NCI-H146 (cell line): ENCODE data around the gene TNFAIP8L1.

ENCODE experiments used
- DNase-seq: peaks from one replicate; lab custom pipeline; 2025; lab: John Stamatoyannopoulos, UW

TNFAIP8L1 gene

DNA sequence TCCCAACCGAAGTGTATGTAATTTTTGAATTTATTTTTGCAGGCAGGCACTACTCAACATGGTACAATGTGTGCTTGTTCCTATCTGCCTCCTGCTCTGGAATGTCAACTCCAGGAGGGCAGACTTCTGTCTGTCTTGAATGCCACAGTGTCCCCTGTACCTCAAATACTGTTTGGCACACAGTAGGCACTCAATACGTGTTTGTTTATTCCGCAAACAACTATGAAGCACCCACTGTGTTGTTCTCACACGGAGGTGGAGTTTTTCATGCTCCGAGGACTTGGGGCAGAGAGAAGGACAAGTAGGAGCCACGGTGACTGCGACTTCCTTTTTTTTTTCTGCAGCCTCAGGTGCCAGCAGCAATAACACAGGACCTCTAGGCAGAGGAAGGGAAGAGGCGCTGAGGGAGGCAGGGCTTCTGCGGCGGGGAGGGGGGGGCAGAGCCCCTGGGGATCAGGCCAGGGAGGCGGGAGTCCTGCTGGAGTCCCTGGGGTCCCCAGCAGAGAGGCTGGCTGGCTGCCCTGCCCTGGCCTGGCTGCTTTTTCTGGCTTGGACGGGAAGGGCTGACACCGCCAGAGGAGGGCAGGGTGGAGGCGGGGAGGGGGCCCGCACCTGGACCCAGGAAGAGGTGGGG lies 29.3 kb upstream of the TNFAIP8L1 start:
- peak; percentile 14 for DNase-seq

DNA sequence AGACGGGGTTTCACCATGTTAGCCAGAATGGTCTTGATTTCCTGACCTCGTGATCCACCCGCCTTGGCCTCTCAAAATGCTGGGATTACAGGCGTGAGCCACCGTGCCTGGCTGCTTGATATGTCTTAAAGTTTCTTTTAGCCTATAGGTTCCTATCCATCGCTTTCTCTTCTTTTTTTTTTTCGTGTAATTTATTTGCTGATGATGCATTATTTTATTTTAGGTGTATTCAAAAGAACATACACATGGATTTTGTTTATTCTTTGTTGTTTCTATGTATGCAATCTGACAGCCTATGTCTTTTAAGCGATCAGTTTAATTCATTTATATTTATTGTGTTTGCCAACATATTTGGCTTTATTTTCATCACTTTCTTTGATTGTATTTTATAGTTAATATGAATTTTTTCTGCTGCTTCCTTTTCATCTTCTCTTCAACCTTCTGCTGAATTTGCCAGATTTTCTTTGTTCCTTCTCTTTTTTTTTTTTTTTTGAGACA lies 26.0 kb upstream of the TNFAIP8L1 start:
- DNase-seq: no peak

DNA sequence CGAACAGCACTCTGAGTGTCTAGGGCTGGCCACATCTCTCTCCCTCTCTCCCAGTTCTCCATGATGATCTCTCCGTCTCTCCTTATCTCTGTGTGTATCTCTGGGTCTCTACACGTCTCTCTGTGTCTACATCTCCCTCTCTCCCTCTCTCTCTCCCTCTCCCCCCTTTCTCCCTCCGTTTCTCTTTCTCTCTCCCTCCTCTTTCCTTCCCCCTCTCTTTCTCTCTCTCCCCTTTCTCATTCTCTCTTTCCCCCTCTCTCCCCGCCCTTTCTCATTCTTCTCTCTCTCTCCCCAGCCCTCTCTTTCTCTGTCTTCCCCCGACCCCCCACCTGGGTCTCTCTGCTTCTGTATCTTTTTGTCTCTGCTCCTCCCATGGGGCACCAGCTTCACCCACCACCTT lies 21.3 kb upstream of the TNFAIP8L1 start:
- DNase-seq: no peak

DNA sequence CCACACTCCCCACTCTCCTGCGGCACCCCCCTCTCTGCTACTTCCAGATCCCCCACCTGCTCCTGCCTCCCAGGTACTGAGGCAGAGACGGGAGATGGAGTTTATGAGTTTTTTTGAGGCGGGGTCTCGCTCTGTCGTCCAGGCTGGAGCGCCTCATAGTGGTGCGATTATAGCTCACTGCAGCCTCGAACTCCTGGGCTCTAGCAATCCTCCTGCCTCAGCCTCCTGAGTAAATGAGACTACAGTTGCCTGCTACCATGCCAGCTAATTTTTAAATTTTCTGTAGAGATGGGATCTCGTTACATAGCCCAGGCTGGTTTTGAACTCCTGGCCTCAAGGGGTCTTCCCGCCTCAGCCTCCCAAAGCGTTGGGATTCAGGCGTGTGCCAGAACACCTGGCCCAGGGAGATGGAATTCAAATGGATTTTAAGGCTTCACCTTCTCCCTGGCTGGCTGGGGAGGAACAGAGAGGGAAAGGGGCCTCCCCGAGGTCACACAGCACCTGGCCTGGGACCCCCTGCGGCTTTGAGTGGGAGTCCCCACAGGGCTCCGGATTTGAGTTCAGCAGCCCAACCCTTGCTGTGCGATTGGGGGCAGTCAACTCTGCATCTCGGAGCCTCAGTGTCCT lies 19.5 kb upstream of the TNFAIP8L1 start:
- DNase-seq: no peak

DNA sequence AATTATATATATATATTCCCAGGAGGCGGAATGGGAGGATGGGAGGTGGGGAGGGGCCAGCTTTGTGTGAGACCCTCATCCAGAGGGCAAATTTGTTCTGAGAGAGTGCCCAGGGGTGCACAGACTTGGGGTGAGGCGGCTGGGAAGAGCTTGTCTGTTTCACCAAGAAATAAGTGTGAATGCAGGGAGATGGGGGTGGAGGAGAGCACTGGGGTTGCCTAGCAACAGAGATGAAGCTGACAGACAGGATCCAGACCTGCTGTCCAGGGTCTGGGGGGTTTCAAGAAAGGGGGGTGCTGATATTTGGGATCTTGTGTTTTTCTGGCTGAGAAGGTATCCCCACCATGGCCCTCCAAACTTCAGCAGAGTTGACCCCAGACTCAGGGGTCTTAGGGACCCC lies 18.6 kb upstream of the TNFAIP8L1 start:
- DNase-seq: no peak

DNA sequence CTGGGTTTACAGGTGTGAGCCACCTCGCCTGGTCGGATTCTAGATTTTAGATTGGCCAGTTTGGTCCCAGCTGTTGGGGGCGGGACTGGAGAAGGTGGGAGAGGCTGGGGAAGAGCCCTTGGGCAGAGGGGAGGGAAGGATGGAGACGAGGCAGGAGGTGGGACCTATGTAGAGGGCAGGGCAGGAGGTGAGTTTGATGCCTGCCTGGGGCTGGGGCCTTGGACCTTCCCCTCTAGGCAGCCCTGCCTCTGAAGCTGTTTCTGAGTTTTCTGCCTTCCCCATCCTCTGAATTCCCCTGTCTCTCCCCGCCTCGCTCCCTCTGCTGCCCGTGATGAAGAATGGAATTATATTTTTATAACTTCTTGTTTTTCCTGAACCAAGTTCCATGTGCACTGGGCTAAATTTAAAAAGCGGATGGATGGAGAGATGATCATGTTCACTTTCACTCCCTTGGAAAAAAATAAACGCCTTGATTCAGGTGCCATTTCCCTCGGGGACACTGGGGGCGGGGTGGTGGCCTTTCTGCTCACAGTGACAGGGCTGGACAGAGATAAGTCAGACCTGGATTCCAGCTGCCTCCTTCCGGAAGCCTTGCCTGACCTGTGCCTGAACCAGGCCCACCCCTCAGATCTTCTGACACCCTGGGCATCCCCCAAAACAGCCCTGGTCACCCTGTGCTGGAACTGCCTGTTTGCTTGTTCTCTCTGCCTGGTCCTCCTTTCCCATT lies 16.5 kb upstream of the TNFAIP8L1 start:
- no peak for DNase-seq

DNA sequence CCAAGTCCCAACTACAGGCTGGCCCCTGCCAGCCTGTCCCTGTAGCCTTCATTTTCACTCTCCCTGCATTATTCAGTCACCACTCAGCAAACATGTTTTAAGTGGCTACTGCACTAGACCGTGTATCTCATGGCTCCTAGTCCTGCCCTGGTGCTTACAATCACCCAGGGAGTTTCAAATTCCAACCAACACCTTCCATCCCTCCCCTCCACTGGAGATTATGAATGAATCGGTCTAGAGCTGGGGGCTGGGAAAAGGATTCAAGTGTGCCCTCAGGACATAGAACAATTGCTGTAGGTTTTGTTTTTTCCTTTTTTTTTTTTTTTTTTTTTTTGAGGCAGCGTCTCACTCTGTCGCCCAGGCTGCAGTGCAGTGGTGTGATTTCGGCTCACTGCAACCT lies 15.0 kb upstream of the TNFAIP8L1 start:
- no peak for DNase-seq

DNA sequence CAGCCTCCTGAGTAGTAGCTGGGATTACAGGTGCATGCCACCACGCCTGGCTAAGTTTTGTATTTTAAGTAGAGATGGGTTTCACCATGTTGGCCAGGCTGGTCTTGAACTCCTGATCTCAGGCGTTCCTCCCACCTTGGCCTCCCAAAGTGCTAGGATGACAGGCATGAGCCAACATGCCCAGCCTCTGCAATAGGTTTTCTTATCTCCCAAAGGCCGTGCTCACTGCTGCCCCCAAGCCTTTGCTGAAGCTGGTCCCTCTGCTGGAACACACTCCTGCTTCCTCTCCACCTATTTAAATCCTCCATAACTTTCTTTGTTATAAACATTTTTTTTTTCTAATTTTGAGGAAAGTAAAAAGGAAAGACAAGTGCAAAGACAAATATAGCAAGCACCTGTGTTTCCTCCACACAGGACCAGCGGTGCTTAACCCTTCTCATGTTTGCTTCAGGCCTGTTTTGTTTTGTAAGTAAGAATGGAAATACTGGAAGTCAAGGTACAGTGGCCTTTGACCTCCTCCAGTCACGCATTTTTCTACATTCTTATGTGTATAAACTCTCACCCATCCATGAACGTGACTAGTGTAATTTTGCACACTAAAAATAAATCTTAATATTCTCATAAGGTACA lies 14.5 kb upstream of the TNFAIP8L1 start:
- peak; percentile 10 for DNase-seq

DNA sequence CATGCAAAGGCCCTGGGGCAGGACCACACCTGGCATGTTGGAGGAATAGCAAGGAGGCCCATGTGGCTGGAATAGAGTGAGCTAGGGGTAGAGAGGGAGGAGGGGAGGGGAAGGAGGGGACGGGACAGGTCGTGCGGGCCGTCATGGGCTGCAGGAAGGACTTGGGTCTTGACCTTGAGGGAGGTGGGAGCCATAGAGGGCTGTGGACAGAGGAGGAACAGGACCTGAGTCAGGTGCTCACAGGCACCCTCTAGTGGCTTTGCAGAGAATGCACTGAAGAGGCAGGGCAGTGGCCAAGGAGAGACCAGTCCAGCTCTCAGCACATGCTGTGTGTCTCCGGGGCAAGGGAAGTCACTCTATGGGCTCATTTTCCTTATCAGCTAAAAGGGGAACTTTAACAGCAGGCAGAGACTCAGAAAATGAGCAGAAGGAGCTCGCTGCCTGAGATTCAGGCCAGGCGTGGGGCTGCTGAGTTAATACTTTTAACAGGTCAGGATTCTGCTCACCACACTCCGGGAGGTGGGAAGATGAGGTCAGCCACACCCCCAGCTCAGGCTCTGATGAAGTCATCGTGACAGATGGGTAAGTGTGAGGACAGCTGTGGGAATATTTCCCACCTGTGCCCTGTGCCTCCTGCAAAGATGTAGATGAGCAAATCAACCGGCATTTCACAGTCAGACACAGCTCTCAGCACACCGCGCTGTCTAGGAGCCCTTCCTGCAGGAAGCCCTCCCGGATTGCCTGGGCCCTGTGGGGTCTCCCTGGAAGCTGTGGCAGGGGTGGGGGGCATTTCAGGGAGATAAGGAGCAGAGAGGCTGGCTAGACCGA lies 6.0 kb upstream of the TNFAIP8L1 start:
- peak; percentile 42 for DNase-seq

DNA sequence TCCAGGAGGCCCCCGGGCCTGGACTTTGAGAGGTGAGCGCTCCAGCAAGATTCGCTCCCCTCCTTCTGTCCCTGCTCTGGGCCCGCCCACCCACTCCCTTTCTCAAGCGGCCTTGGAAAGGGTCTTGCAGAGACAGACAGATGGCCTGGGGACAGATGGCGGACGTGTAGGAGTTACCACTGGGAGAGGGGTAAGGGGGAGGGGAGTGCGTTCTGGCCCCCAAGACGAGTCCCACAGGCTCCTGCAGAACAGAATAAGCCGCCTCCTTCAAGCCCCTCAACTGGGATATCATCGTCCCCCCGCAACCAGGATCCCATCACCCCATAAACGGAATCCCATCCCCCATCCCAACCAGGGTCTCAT lies 3.6 kb upstream of the TNFAIP8L1 start:
- no peak for DNase-seq

DNA sequence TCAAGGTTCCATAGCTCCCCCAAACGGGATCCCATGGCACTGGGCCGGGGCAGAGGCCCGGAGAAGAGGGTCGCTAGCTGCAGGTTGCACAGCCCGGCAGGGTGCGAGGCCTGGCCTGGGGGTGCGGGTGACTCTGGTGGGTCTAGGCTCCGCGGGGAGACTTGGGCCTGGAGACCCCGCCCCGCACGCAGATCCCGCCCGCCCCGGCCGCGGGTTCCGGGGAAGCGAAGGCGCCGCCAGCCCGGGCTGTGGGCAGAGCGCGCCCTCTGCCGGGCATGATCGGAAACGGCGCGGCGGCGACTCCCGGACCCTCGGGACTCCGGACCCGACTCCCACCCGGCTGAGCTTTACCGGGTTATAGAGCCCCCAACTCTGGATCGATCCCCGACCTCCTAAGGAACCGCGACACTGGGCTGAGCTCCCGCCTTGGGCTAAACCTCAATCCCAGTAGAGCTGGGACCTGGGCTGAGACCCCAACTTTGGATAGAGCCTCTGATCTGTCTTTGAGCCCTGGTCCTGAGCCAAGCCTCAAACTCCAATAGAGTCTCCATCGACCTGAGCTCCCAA lies 3.1 kb upstream of the TNFAIP8L1 start:
- peak; percentile 29 for DNase-seq

DNA sequence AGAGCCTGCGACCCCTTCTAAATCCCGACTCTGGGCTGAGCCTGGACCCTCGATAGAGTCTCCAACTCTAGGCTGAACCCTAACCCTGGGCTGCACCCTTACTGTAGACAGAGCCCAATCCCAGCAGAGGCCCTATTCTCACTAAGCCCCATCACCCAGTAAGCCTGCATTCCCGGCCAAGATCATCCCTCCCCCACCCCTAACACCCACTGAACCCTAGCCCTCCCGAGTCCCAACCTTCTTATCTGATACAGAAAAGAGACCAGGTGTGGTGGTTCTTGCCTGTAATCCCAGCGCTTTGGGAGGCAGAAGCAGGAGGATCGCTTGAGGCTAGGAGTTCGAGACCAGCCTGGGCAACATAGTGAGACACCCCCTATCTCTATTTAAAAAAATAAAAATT lies 2.6 kb upstream of the TNFAIP8L1 start:
- DNase-seq: no peak

DNA sequence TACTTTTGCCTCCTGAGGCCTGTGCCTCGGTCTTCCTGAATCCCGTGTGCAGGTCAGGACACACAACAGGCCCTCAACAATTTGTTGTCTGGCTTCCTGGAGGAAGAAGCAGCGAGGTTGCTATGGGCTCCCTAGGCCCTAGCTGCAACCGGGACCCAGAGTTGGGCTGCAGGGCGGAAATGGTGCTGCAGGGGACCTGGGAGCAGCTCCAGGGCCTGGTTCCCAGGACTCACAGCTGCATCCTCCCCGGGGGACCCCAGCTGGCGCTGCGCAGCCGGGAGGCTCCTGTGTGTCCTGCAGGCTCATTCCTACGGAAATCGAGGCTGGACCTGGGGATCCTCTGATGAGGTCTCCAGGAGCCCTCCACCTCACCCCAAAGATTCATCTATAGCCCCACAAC lies 999 bp upstream of the TNFAIP8L1 start:
- no peak for DNase-seq

DNA sequence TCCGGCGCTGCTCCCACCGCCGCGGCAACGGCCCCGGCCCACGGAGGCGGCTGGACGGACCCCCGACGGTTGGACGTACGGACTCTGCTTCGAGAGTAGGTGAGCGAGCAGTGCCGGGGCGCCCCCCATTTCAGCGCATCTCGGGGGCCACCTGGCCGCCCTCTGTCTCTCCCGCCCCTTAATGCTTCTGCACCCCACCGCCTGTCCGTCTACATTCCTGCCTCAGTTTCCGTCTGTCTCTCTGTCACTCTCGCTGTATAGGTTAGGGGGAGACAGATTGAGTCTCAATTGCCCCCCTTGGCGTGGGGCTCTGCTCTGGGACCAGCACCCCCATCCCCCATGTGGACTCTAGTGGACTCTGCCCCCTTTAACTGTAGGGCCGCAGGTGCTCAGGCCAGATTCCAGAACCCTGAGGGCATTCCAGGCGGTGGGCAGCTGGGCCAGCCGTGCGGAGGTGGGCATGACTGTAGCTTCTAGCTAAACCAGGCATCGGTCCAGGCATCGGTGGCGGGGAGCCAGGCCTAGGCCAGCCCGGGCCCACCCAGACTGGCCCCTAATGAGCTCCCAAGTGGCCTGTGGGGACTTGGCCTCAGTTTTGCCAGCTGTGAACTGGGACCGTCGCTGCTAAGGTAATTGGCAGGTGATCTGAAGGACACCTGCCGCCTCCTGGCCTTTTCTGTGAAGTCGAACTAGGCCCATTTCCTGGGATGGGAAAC lies 373 bp downstream of the TNFAIP8L1 start:
- peak; percentile 12 for DNase-seq

DNA sequence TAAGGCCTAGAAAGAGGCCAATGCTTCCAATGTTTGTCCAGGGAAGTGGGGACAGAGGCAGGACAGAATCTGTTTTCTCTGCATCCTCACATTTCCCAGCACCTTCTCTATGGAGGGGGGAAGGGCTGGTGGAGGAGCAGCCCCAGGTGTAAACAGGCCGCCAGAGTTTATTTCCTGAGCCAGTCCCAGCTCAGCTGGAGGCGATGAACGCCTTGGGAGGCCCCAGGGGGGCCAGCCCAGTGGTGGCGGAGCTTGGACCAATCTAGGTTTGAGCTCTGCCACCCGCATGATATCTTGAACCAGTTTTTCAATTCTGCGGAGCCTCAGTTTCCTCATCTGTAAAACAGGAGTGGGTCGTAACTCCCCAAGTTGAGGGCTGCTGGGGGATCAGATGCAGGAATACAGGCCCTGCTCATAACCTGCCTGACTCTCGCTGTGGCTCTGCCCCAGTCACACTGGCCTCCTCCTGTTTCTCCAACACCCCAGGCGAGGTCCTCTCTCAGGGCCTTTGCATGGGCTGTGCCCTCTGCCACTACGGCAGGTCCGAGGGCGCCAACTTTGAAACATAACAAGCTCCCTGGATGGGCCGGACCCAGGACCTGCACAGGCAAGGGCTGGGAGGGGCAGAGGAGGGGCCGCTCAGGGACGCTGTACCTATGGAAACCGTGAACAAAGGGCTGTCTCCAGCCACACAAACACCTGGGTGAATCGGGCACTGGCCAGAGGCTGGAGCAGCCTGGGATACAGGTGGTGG lies 1.1 kb downstream of the TNFAIP8L1 start:
- peak; percentile 84 for DNase-seq

DNA sequence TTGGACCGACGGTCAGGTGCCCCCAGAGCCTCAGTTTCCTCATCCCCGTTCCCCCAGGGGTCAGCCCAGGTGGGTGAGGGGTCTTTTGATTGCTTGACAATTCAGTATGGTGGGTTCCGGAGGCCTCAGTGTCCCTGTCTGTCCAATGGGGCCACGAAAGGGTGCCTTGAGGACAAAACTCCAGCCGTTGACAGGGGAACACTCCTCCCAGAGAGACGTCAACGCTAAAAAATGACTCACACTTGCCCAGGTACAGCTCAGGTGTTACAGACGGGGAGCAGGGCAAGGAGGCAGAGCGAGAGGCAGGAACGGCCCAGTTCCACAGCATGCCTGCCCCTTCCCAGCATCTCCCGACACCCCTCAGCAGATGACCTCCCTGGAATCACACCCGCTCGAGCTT lies 1.8 kb downstream of the TNFAIP8L1 start:
- no peak for DNase-seq

DNA sequence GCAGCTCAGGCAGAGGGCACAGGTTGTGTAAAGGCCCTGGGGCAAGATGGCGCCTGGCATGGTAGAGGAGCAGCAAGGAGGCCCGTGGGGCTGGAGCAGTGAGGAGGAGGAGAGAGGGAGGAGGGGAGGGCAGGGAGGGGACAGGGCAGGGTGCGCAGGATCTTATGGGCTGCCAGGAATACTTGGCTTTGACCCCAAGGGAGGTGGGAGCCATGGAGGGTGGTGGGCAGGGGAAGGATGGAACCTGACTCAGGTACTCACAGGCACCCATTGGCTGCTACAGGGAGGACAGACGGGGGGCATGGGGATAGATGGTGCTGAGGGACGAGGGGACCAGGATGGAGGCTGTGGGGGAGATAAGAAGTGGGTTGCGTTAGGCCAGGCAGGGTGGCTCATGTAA lies 3.3 kb downstream of the TNFAIP8L1 start:
- no peak for DNase-seq

DNA sequence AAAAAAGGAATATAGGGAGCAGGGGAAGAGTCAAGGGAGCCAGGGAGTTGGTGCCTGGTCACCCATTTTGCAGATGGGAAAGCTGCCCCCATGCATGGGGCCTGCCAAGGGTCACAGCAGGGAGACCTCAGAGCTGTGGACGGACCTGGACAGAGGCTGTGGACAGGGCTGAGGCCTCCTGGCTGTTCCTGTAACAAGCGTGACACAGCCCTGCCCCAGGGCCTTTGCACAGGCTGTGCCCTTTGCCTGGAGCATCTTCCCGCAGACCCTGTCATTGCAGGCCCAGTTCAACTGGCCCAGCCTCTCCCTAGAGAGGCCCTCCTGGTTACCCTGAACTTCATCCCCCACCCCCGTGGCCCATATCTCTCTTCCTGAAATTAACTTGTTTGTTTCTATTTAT lies 6.4 kb downstream of the TNFAIP8L1 start:
- DNase-seq: no peak

DNA sequence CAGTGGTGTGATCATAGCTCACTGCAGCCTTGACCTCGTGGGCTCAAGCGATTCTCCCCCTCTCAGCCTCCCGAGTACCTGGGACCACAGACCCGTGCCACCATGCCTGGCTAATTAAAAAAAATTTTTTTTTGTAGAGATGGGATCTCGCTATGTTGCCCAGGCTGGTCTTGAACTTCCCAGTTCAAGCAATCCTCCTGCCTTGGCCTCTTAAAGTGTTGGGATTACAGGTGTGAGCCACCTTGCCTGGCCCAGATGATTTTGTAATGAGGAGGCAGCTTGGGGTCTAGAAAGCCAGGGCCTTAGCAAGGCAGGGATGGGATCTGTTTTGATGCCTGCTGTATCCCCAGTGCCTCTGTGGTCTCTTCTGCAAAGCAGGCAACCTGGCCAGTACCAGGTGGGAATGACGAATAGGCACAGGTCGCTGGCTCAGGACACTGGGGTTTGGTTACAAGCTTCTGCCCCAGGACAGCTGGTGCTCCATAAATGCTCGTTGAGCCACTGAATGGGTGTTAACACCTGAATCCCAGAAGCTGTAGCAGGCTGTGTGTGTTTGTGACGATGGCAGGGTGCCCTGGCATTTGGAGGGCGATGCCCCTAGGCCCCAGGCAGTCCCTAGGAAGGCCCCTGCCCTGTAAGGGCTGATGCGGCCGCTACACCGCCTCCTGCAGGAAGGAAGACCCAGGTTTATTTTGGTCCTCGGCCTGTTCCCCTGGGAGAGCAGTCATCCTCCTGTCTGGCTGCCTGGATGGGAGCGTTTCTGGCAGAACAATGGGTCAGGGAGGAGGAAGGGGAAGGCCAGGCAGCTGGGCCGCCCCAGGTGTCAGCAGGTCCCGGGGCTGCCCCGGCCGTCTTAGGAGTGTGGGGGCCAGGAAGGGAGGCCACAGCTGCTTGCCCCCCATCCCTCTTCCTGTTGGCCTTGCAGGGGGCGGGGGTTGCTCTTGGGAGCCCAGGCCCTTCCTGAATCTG lies 8.6 kb downstream of the TNFAIP8L1 start:
- no peak for DNase-seq
